K562 (cell line): ENCODE measurements around the gene ITSN1. TPM values are rescaled to one million over a fixed set of nuclear protein-coding genes. Genes with fewer than 3 reads are reported as not detected.

Experiments
- BHLHE40 ChIP-seq: IDR thresholded peaks from 2 replicates; pipeline ENCODE4 v1.6.1; 2011; ENCODE audit warnings: low read length, improper control_type of control experiment
- ELF1 ChIP-seq: fragments of 200-800 bp; sonication (Bioruptor generic); IDR thresholded peaks from 2 replicates; pipeline ENCODE4 v1.6.1; 2016; ENCODE audit warnings: missing genetic modification characterization, missing compliant biosample characterization
- FIP1L1 ChIP-seq: fragments of 200-400 bp; formaldehyde crosslinking; IDR thresholded peaks from 2 replicates; pipeline ENCODE4 v1.6.1; 2018; ENCODE audit warnings: mild to moderate bottlenecking, low read depth, low read length; ENCODE audit not compliant: poor library complexity, severe bottlenecking
- HES1 ChIP-seq: fragments of 450-650 bp; IDR thresholded peaks from 2 replicates; pipeline ENCODE4 v1.6.1; 2016; ENCODE audit warnings: low read depth, mild to moderate bottlenecking, moderate library complexity
- MGA ChIP-seq: fragments of 450-650 bp; IDR thresholded peaks from 2 replicates; pipeline ENCODE4 v1.6.1; 2016; ENCODE audit warnings: mild to moderate bottlenecking, moderate library complexity
- NCOA6 ChIP-seq: fragments of 450-650 bp; IDR thresholded peaks from 2 replicates; pipeline ENCODE4 v1.6.1; 2017; ENCODE audit warnings: mild to moderate bottlenecking
- PTRF ChIP-seq: fragments of 450-650 bp; IDR thresholded peaks from 2 replicates; pipeline ENCODE4 v1.6.1; 2016; ENCODE audit warnings: mild to moderate bottlenecking, missing genetic modification characterization, missing compliant biosample characterization
- SUPT5H ChIP-seq: fragments of 450-650 bp; IDR thresholded peaks from 2 replicates; pipeline ENCODE4 v1.6.1; 2016
- WHSC1 ChIP-seq: IDR thresholded peaks from one replicate; pipeline ENCODE4 v1.6.1; 2012; ENCODE audit warnings: low read length, control low read depth, inconsistent platforms
- ZNF445 ChIP-seq: fragments of 250-450 bp; sonication (Bioruptor Pico); IDR thresholded peaks from 2 replicates; pipeline ENCODE4 v1.4.0; 2020; ENCODE audit warnings: low read depth, mild to moderate bottlenecking, moderate library complexity
- ZNF589 ChIP-seq: fragments of 200-800 bp; sonication (Bioruptor generic); IDR thresholded peaks from 2 replicates; pipeline ENCODE4 v1.6.1; 2016; ENCODE audit warnings: low read depth, missing genetic modification characterization, missing compliant biosample characterization
- ZSCAN29 ChIP-seq: fragments of 450-650 bp; IDR thresholded peaks from 2 replicates; pipeline ENCODE4 v1.6.1; 2017
- polyA plus RNA-seq, 8 experiments: library from polyadenylated mRNA; depleted of rRNA in 4 of 8; stranded (reverse) in 5 of 8; unstranded in 3 of 8; fragments of >200 nt; fragmentation: Nextera tagmentation in 2 of 8; fragmentation: Illumina TruSeq in 1 of 8; extraction: Ambion mirVana in 2 of 8; extraction: Trizol in 1 of 8; gene quantifications; 2 replicates each; pipeline versions ENCODE4 v1.2.1 to v1.2.3, GENCODE V29; 2011 to 2014; ENCODE audit warnings: inconsistent platforms in 1 of 8, missing spikeins in 1 of 8
- total RNA-seq, 7 experiments: library from RNA; depleted of rRNA in 6 of 7; stranded (reverse); fragments of >200 nt in 6 of 7; fragmentation: Illumina TruSeq in 2 of 7; extraction: Trizol in 2 of 7; gene quantifications; 2 replicates each; pipeline versions ENCODE4 v1.2.1 to v1.2.3, GENCODE V29; 2011 to 2021; ENCODE audit warnings: low replicate concordance in 1 of 7
- TF ChIP-seq, protein P1 (sequence below): sonication (generic); formaldehyde crosslinking; IDR thresholded peaks from 2 replicates; pipeline ENCODE4 v1.8.0; 2022; ENCODE audit warnings: mild to moderate bottlenecking, missing genetic modification reagents

Gene ITSN1
- total and polyA plus RNA-seq, 9 of the 15 experiments (the other 6 are each of a cell fraction or from before 2014, with no cell fraction given) = 1.1 to 12.6 (median 4.8) TPM

- TF ChIP-seq MGA = no peak
- no peak for TF ChIP-seq ZNF589 (CRISPR knock-in tag)
- TF ChIP-seq BHLHE40 = no peak
- no peak for TF ChIP-seq WHSC1
- TF ChIP-seq SUPT5H = no peak
- TF ChIP-seq ZSCAN29 = no peak
- TF ChIP-seq, protein P1, sequence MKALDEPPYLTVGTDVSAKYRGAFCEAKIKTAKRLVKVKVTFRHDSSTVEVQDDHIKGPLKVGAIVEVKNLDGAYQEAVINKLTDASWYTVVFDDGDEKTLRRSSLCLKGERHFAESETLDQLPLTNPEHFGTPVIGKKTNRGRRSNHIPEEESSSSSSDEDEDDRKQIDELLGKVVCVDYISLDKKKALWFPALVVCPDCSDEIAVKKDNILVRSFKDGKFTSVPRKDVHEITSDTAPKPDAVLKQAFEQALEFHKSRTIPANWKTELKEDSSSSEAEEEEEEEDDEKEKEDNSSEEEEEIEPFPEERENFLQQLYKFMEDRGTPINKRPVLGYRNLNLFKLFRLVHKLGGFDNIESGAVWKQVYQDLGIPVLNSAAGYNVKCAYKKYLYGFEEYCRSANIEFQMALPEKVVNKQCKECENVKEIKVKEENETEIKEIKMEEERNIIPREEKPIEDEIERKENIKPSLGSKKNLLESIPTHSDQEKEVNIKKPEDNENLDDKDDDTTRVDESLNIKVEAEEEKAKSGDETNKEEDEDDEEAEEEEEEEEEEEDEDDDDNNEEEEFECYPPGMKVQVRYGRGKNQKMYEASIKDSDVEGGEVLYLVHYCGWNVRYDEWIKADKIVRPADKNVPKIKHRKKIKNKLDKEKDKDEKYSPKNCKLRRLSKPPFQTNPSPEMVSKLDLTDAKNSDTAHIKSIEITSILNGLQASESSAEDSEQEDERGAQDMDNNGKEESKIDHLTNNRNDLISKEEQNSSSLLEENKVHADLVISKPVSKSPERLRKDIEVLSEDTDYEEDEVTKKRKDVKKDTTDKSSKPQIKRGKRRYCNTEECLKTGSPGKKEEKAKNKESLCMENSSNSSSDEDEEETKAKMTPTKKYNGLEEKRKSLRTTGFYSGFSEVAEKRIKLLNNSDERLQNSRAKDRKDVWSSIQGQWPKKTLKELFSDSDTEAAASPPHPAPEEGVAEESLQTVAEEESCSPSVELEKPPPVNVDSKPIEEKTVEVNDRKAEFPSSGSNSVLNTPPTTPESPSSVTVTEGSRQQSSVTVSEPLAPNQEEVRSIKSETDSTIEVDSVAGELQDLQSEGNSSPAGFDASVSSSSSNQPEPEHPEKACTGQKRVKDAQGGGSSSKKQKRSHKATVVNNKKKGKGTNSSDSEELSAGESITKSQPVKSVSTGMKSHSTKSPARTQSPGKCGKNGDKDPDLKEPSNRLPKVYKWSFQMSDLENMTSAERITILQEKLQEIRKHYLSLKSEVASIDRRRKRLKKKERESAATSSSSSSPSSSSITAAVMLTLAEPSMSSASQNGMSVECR (CRISPR knock-in tag) = no peak
- TF ChIP-seq ELF1 = no peak
- no peak for TF ChIP-seq PTRF (tag)
- TF ChIP-seq ZNF445 = no peak
- TF ChIP-seq HES1 = no peak
- no peak for TF ChIP-seq NCOA6
- TF ChIP-seq FIP1L1 = no peak
Observed at GRCh38 chr21:33872881-33873515, 230.7 kb downstream of the ITSN1 start (continued).
